CD4-positive, alpha-beta T cell (primary cell): Measurements from ENCODE around the gene ARHGAP30. TPM values are rescaled to one million over a fixed set of nuclear protein-coding genes. Genes with fewer than 3 reads are reported as not detected.

Source experiments
- ATAC-seq: fragments of 200-7000 bp; cut with Tn5 transposase; one replicate; pipeline ENCODE4 v1.10.0; 2022; ENCODE audit warnings: mild to moderate bottlenecking; ENCODE audit not compliant: poor library complexity
- CTCF ChIA-PET: fragments of 350-600 bp; sonication (Branson Sonifier 250); formaldehyde crosslinking; loops from one replicate; lab custom pipeline; 2021; ENCODE audit warnings: antibody characterized with exemption, inconsistent platforms; lab: Charles Lee
- POLR2A ChIA-PET: fragments of 350-600 bp; sonication (Branson Sonifier 250); formaldehyde crosslinking; loops from one replicate; lab custom pipeline; 2021; ENCODE audit warnings: antibody characterized with exemption, inconsistent platforms; lab: Charles Lee
- DNase-seq, 14 experiments: peaks; one replicate each; pipeline ENCODE4 v3.0.0-alpha.2; 2013 to 2020; ENCODE audit warnings: mixed read lengths in 2 of 14
- H3K27ac ChIP-seq, 2 donors: one replicate each; pipeline versions ENCODE4 v1.5.1 to v1.7.0; 2013; ENCODE audit warnings: low read length in 2 of 2, low read depth in 1 of 2, mild to moderate bottlenecking in 1 of 2
- H3K27me3 ChIP-seq, 2 experiments: 1 replicate in 1 of 2; 2 replicates in 1 of 2; pipeline versions ENCODE4 v1.6.1 to v1.7.0; 2013; ENCODE audit warnings: low read length in 2 of 2, control low read depth in 1 of 2, mild to moderate bottlenecking in 1 of 2, moderate library complexity in 1 of 2; ENCODE audit not compliant: insufficient read depth in 2 of 2, control insufficient read depth in 1 of 2
- H3K36me3 ChIP-seq: one replicate; pipeline ENCODE4 v1.6.1; 2013; ENCODE audit warnings: low read length, control low read depth; ENCODE audit not compliant: insufficient read depth
- H3K4me1 ChIP-seq: one replicate; pipeline ENCODE4 v1.6.1; 2013; ENCODE audit warnings: low read length, control low read depth; ENCODE audit not compliant: insufficient read depth
- H3K4me3 ChIP-seq: one replicate; pipeline ENCODE4 v1.5.1; 2013; ENCODE audit warnings: mild to moderate bottlenecking, low read length, moderate library complexity
- H3K9me3 ChIP-seq, 2 experiments: 1 replicate in 1 of 2; 2 replicates in 1 of 2; pipeline versions ENCODE4 v1.6.1 to v1.7.0; 2013; ENCODE audit warnings: low read length in 2 of 2, mild to moderate bottlenecking in 2 of 2, control low read depth in 1 of 2, moderate library complexity in 1 of 2; ENCODE audit not compliant: control insufficient read depth in 1 of 2, insufficient read depth in 1 of 2
- H3K27ac Mint-ChIP-seq: one replicate; pipeline ENCODE4 v1.8.0; 2020; ENCODE audit warnings: mixed read lengths
- H3K27me3 Mint-ChIP-seq: one replicate; pipeline ENCODE4 v1.8.0; 2021; ENCODE audit warnings: mixed read lengths
- H3K36me3 Mint-ChIP-seq: one replicate; pipeline ENCODE4 v1.8.0; 2021; ENCODE audit warnings: low read depth, mixed read lengths
- H3K4me1 Mint-ChIP-seq: one replicate; pipeline ENCODE4 v1.8.0; 2021; ENCODE audit warnings: low read depth, mixed read lengths
- H3K4me3 Mint-ChIP-seq: one replicate; pipeline ENCODE4 v1.8.0; 2020; ENCODE audit warnings: mild to moderate bottlenecking, mixed read lengths
- H3K9me3 Mint-ChIP-seq: one replicate; pipeline ENCODE4 v1.8.0; 2020; ENCODE audit warnings: mixed read lengths
- intact Hi-C, 2 experiments: fragments of 100-400 bp; cut with DNase I in 1 of 2; cut with micrococcal nuclease in 1 of 2; formaldehyde crosslinking; loops; one replicate each; pipeline versions ENCODE4 v1.15.1 to v1.9.0; 2023 to 2025; cut with DNase I, micrococcal nuclease
- total RNA-seq, 174 experiments: library from RNA in 2 of 174; stranded (reverse) in 2 of 174; gene quantifications; one replicate each; pipeline ENCODE4 v1.2.3 and lab custom pipeline; 2021 to 2026
- TF ChIP-seq, protein P1 (sequence below): fragments of 200-600 bp; IDR thresholded peaks from one replicate; pipeline ENCODE4 v1.8.0; 2022; ENCODE audit warnings: antibody characterized with exemption, mild to moderate bottlenecking

The ARHGAP30 gene
- total RNA-seq, 2 experiments from 2014 or later, result 76.6 to 78.9 TPM

DNA sequence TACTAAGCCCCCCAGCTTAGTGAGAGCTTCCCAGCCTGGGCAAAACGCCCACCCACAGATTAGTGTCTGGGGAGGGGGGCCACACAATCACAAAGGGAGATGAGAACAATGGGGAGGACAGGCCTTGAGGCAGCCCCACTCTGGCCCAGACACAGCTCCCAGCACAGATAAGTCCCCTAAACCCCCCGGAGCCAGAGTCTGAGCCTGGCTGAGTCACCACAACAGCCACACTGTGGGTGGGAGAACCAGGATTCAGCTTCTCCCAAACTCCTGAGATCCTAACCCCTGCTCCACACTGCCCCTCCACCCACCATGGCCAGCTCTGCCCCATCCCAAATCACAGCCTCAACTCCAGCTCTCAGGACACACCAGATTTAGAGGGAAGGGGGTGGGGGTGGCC, 15.5 kb upstream of the ARHGAP30 start:
- no peak overlapping the region for H3K4me3 Mint-ChIP-seq
- no peak overlapping the region for H3K27ac ChIP-seq
- H3K27ac Mint-ChIP-seq, result no peak overlapping the region
- H3K27me3 ChIP-seq, result no peaks in the 10 kb centered on the region
- no peaks in the 10 kb centered on the region for H3K36me3 ChIP-seq
- H3K4me1 Mint-ChIP-seq, result peaks cover under 1% of the 10 kb centered on the region
- H3K4me1 ChIP-seq, result no peaks in the 10 kb centered on the region
- no peak overlapping the region for H3K4me3 ChIP-seq
- no peaks in the 10 kb centered on the region for H3K9me3 Mint-ChIP-seq
- ChIA-PET POLR2A (interaction anchor here (1.4 kb wide), 1 partner anchor 12 kb away, joined by 3 read pairs; no protein-coding TSS in a partner anchor), CTCF (interaction anchor here (1.0 kb wide), 1 partner anchor 95 kb away, joined by 3 read pairs; no protein-coding TSS in a partner anchor)
- ATAC-seq (no peak), DNase-seq (no peak)
- no peaks in the 10 kb centered on the region for H3K36me3 Mint-ChIP-seq
- H3K9me3 ChIP-seq, result no peaks in the 10 kb centered on the region
- H3K27me3 Mint-ChIP-seq, result no peaks in the 10 kb centered on the region
- TF ChIP-seq, protein P1, sequence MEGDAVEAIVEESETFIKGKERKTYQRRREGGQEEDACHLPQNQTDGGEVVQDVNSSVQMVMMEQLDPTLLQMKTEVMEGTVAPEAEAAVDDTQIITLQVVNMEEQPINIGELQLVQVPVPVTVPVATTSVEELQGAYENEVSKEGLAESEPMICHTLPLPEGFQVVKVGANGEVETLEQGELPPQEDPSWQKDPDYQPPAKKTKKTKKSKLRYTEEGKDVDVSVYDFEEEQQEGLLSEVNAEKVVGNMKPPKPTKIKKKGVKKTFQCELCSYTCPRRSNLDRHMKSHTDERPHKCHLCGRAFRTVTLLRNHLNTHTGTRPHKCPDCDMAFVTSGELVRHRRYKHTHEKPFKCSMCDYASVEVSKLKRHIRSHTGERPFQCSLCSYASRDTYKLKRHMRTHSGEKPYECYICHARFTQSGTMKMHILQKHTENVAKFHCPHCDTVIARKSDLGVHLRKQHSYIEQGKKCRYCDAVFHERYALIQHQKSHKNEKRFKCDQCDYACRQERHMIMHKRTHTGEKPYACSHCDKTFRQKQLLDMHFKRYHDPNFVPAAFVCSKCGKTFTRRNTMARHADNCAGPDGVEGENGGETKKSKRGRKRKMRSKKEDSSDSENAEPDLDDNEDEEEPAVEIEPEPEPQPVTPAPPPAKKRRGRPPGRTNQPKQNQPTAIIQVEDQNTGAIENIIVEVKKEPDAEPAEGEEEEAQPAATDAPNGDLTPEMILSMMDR, result no peak
- intact Hi-C loops, result no loop called here

DNA sequence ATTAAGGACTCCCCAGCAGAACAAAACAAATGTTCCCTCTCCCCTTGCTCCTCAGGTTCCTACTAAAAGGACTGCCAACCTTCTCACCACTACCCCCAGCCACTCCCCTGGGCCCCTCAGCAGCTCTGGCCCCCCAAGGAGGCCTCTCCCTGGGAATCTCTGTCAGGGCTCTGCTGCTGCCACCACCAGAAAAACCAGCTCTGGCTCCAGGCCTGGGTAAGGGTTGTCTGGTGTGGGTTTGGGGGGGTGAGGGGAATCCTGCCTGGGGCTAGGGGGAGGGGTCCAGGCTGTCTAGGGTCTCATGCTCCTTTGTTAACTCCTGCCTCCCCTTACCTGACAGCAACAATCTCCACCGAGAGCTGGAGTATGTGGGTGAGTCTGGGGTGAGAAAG, 14.9 kb upstream of the ARHGAP30 start:
- no peak overlapping the region for H3K4me3 ChIP-seq
- no peaks in the 10 kb centered on the region for H3K9me3 ChIP-seq
- TF ChIP-seq, protein P1, result no peak
- Mint-ChIP-seq H3K27me3 (no peaks in the 10 kb centered on the region), H3K4me3 (no peak overlapping the region), H3K4me1 (no peaks in the 10 kb centered on the region), H3K27ac (no peak overlapping the region), H3K9me3 (no peaks in the 10 kb centered on the region), H3K36me3 (no peaks in the 10 kb centered on the region)
- DNase-seq, result no peak
- no peak overlapping the region for H3K27ac ChIP-seq
- CTCF ChIA-PET, result interaction anchor here (0.7 to 1.1 kb wide), 2 partner anchors 13 to 200 kb away, joined by 3 to 6 read pairs; partner anchors contain the start of gene ITLN1
- POLR2A ChIA-PET, result interaction anchor here (1.4 kb wide), 1 partner anchor 12 kb away, joined by 3 read pairs; no protein-coding TSS in a partner anchor
- no peaks in the 10 kb centered on the region for H3K27me3 ChIP-seq
- intact Hi-C loops, result no loop called here
- H3K4me1 ChIP-seq, result no peaks in the 10 kb centered on the region
- H3K36me3 ChIP-seq, result no peaks in the 10 kb centered on the region
- no peak for ATAC-seq

DNA sequence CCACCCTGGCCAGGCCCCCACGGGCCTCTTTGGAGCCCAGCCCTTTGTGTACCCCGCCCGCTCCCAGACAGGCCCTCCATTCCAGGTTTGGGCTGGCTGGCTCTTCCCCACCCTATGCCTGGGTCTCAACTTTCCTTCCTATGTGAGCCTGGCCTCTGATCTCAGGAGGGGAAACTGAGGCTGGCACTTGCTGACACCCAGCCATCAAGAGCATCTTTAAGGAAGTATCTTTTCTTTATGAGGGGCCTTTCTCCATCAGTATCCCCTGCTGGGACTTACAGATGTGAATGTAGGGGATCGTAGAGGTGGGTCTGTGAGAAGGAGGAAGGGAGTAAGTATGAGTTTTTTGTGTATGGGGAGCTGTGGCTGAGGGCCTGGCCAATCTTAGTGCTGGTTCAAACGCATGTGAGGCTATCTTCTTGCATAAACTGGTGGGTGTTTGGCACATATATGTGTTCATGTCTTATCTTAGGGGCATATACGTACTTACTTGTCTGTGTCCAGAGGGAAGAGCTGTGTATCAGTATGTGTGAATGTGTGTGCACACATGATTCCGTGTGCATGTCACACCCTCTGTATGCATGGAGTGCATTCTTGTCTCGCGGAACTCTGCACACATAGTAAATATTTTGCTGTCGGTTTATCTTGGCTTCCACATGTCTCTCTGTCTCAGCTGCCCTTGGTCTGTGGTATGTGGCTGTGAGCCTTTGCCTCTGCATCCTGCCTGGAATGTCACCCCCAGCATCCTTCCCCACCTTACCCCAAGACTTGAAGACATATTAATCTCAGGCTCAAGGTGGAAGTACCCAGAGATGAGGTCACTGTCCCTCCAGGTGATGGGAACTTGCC, 14.3 kb upstream of the ARHGAP30 start:
- TF ChIP-seq, protein P1, result no peak
- H3K27ac Mint-ChIP-seq, result no peak overlapping the region
- H3K4me3 ChIP-seq, result no peak overlapping the region
- ATAC-seq (no peak), DNase-seq (no peak)
- ChIA-PET CTCF (interaction anchor here (0.7 to 1.1 kb wide), 2 partner anchors 14 to 199 kb away, joined by 3 to 6 read pairs; partner anchors contain the start of gene ITLN1), POLR2A (interaction anchor here (1.4 kb wide), 1 partner anchor 13 kb away, joined by 3 read pairs; no protein-coding TSS in a partner anchor)
- intact Hi-C loops, result no loop called here
- H3K36me3 ChIP-seq, result no peaks in the 10 kb centered on the region
- H3K9me3 Mint-ChIP-seq, result no peaks in the 10 kb centered on the region
- H3K27me3 Mint-ChIP-seq, result no peaks in the 10 kb centered on the region
- no peaks in the 10 kb centered on the region for H3K9me3 ChIP-seq
- H3K4me1 Mint-ChIP-seq, result no peaks in the 10 kb centered on the region
- H3K36me3 Mint-ChIP-seq, result no peaks in the 10 kb centered on the region
- H3K4me3 Mint-ChIP-seq, result no peak overlapping the region
- H3K27ac ChIP-seq, result no peak overlapping the region
- H3K4me1 ChIP-seq, result no peaks in the 10 kb centered on the region
- H3K27me3 ChIP-seq, result no peaks in the 10 kb centered on the region
